IMR-90 (cell line): ENCODE measurements around the gene GPRC5B. TPM values are rescaled to one million over a fixed set of nuclear protein-coding genes. Genes with fewer than 3 reads are reported as not detected.

Experiments used
- ATAC-seq: fragments of 200-7000 bp; cut with Tn5 transposase; 2 replicates; pipeline ENCODE4 v1.9.1; 2020; ENCODE audit warnings: low read depth, mild to moderate bottlenecking, moderate library complexity
- BruUV-seq: library from RNA; stranded (reverse); fragments of 400-500 nt; replicated peaks from 2 replicates; lab custom pipeline; 2021; lab: Mats Ljungman, UMichigan
- CTCF ChIA-PET: fragments of 300-600 bp; formaldehyde crosslinking; extraction: SDS; loops from one replicate; lab custom pipeline; 2021; ENCODE audit warnings: antibody characterized with exemption; lab: Yijun Ruan, JAX
- POLR2A ChIA-PET: fragments of 300-600 bp; sonication (Branson Sonifier 250); formaldehyde crosslinking; loops from one replicate; lab custom pipeline; 2022; ENCODE audit warnings: antibody characterized with exemption; ENCODE audit not compliant: unreplicated experiment; lab: Charles Lee
- DNase-seq: peaks from one replicate; pipeline ENCODE4 v3.0.0; 2013
- H2AFZ ChIP-seq: replicated peaks from 2 replicates; pipeline ENCODE3; 2013; ENCODE audit warnings: low read length, mild to moderate bottlenecking; ENCODE audit not compliant: poor library complexity
- H2AK5ac ChIP-seq: 2 replicates; pipeline ENCODE4 v1.6.1; 2013; ENCODE audit warnings: low read depth, low read length, inconsistent platforms
- H2AK9ac ChIP-seq: replicated peaks from 2 replicates; pipeline ENCODE3; 2013; ENCODE audit warnings: mild to moderate bottlenecking, low read depth, low read length, moderate library complexity; ENCODE audit not compliant: poor library complexity
- H2BK120ac ChIP-seq: 2 replicates; pipeline ENCODE4 v1.6.1; 2013; ENCODE audit warnings: low read depth, low read length, inconsistent platforms
- H2BK15ac ChIP-seq: 3 replicates; pipeline ENCODE4 v1.6.1; 2013; ENCODE audit warnings: low read depth, low read length, inconsistent platforms
- H2BK20ac ChIP-seq: 2 replicates; pipeline ENCODE4 v1.6.1; 2013; ENCODE audit warnings: low read depth, mild to moderate bottlenecking, inconsistent platforms, low read length, moderate library complexity
- H2BK5ac ChIP-seq: 2 replicates; pipeline ENCODE4 v1.6.1; 2013; ENCODE audit warnings: mild to moderate bottlenecking, low read depth, low read length, inconsistent platforms; ENCODE audit not compliant: poor library complexity, severe bottlenecking
- H3K14ac ChIP-seq: replicated peaks from 2 replicates; pipeline ENCODE4 v1.6.1; 2013; ENCODE audit warnings: low read depth, low read length, inconsistent platforms
- H3K18ac ChIP-seq: 2 replicates; pipeline ENCODE4 v1.6.1; 2013; ENCODE audit warnings: low read depth, low read length, control low read depth
- H3K23ac ChIP-seq: 2 replicates; pipeline ENCODE4 v1.6.1; 2013; ENCODE audit warnings: low read depth, low read length, inconsistent platforms
- H3K27ac ChIP-seq: 2 replicates; pipeline ENCODE4 v1.5.1; 2013; ENCODE audit warnings: mild to moderate bottlenecking, control low read depth, low read length; ENCODE audit not compliant: insufficient read depth
- H3K27me3 ChIP-seq: 2 replicates; pipeline ENCODE4 v1.6.1; 2013; ENCODE audit warnings: low read length; ENCODE audit not compliant: control insufficient read depth, insufficient read depth
- H3K36me3 ChIP-seq: 2 replicates; pipeline ENCODE4 v1.6.1; 2013; ENCODE audit warnings: low read length, mixed read lengths; ENCODE audit not compliant: control insufficient read depth, insufficient read depth
- H3K4ac ChIP-seq: 2 replicates; pipeline ENCODE4 v1.6.1; 2013; ENCODE audit warnings: low read depth, low read length, inconsistent platforms
- H3K4me1 ChIP-seq: 2 replicates; pipeline ENCODE4 v1.6.1; 2013; ENCODE audit warnings: low read length, mixed read lengths; ENCODE audit not compliant: control insufficient read depth, insufficient read depth
- H3K4me2 ChIP-seq: 2 replicates; pipeline ENCODE4 v1.6.1; 2013; ENCODE audit warnings: low read depth, mild to moderate bottlenecking, control low read depth, low read length, moderate library complexity
- H3K4me3 ChIP-seq: 2 replicates; pipeline ENCODE4 v1.5.1; 2013; ENCODE audit warnings: low read depth, mild to moderate bottlenecking, control low read depth, low read length, moderate library complexity; ENCODE audit not compliant: insufficient read depth
- H3K56ac ChIP-seq: 2 replicates; pipeline ENCODE4 v1.6.1; 2013; ENCODE audit warnings: low read length, inconsistent platforms; ENCODE audit not compliant: insufficient read depth; ENCODE audit errors: extremely low read depth
- H3K79me1 ChIP-seq, 2 experiments: 2 replicates each; pipeline ENCODE4 v1.6.1; 2013; ENCODE audit warnings: low read length in 2 of 2, inconsistent platforms in 1 of 2, low read depth in 1 of 2
- H3K9ac ChIP-seq: 2 replicates; pipeline ENCODE4 v1.6.1; 2013; ENCODE audit warnings: low read depth, low read length, control low read depth
- H3K9me1 ChIP-seq: 2 replicates; pipeline ENCODE4 v1.6.1; 2013; ENCODE audit warnings: low read length, inconsistent platforms; ENCODE audit not compliant: insufficient read depth
- H3K9me3 ChIP-seq: 2 replicates; pipeline ENCODE4 v1.6.1; 2013; ENCODE audit warnings: low read length; ENCODE audit not compliant: control insufficient read depth, insufficient read depth
- H4K20me1 ChIP-seq: 2 replicates; pipeline ENCODE4 v1.6.1; 2013; ENCODE audit warnings: low read length, inconsistent platforms; ENCODE audit not compliant: insufficient read depth
- H4K5ac ChIP-seq: 2 replicates; pipeline ENCODE4 v1.6.1; 2013; ENCODE audit warnings: mild to moderate bottlenecking, low read depth, low read length, control low read depth
- H4K8ac ChIP-seq, 2 experiments: 2 replicates each; pipeline ENCODE4 v1.6.1; 2013; ENCODE audit warnings: low read depth in 2 of 2, low read length in 2 of 2, control low read depth in 1 of 2, inconsistent platforms in 1 of 2
- H4K91ac ChIP-seq: 2 replicates; pipeline ENCODE4 v1.6.1; 2013; ENCODE audit warnings: low read depth, low read length, inconsistent platforms; ENCODE audit not compliant: insufficient read depth
- CEBPB ChIP-seq: IDR thresholded peaks from 2 replicates; pipeline ENCODE4 v1.6.1; 2012; ENCODE audit warnings: low read depth, low read length, improper control_type of control experiment
- RAD21 ChIP-seq: IDR thresholded peaks from 2 replicates; pipeline ENCODE4 v1.6.1; 2012; ENCODE audit warnings: low read length, improper control_type of control experiment
- SMC3 ChIP-seq: fragments of 150-350 bp; IDR thresholded peaks from 2 replicates; pipeline ENCODE4 v1.6.1; 2016; ENCODE audit warnings: low read depth, mild to moderate bottlenecking, antibody characterized with exemption, low read length, moderate library complexity
- WGBS, 2 experiments: methylation state at CpG; one replicate each; pipeline versions ENCODE4 v1.1.5 to v1.1.7; 2013; ENCODE audit warnings: missing lambda C conversion rate in 2 of 2; ENCODE audit not compliant: insufficient read length in 1 of 2; ENCODE audit errors: extremely low coverage in 2 of 2; 5-methylcytosine and 5-hydroxymethylcytosine counted together
- dilution Hi-C: fragments of 300-500 bp; cut with HindIII; formaldehyde crosslinking; loops from one replicate; pipeline ENCODE4 v1.14.3; 2018; ENCODE audit warnings: low sequenced_read_pairs; ENCODE audit not compliant: unreplicated experiment
- in situ Hi-C: fragments of 300-500 bp; cut with MboI; formaldehyde crosslinking; loops from 3 replicates; pipeline ENCODE4 v1.14.3; 2019; ENCODE audit warnings: low sequenced_read_pairs, inconsistent platforms, mixed read lengths
- intact Hi-C: fragments of 100-400 bp; cut with micrococcal nuclease; formaldehyde crosslinking; loops from 2 replicates; pipeline ENCODE4 v1.10.0; 2022
- polyA plus RNA-seq, 3 experiments: library from polyadenylated mRNA; depleted of rRNA; stranded (reverse); fragments of >200 nt; gene quantifications; 2 replicates each; pipeline ENCODE4 v1.2.3, GENCODE V29; 2012; ENCODE audit warnings: low replicate concordance in 1 of 3
- total RNA-seq: library from RNA; depleted of rRNA; stranded (reverse); fragments of >200 nt; gene quantifications from 2 replicates; pipeline ENCODE4 v1.2.3, GENCODE V29; 2012

The GPRC5B gene
- total and polyA plus RNA-seq, 2 of the 4 experiments (the other 2 are of a cell fraction): 2.5 to 8.5 TPM

DNA sequence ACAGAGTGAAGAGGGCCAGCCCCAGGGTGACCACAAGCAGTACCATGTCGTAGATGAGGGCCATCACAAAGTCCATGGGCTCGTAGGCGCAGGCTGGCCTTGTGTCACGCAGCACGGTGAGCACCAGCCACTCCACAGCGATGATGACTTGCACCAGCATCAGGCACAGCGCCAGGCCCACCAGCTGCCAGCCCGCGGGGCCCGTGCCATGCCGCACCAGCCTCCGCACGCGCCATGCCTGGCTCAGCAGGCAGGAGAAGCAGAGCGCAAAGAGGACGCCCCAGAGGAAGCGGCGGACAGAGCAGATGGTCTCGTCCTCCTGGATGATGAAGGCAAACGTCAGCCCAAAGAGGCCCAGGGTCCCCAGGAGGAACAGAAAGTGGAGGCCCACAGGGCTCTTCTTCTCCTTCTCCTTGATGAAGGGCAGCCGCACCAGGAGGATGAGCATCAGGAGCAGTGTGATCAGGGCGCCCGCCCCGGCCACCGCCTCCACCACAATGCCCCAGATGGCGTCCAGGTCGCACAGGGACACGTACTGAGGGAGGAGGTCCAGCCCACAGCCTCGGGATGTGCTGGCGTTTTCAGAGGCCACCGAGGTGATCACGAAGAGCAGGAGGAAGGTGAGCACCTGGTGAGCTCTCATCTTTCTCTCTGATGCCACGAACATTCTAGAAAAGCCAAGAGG is 12.3 kb downstream of the GPRC5B start:
- peaks cover 7% of the 10 kb centered on the region; the same call in 1 of the 2 replicates for H3K36me3 ChIP-seq
- dilution Hi-C loops: no loop called here
- in situ Hi-C loops: no loop called here
- peaks cover 0 to 3% of the 10 kb centered on the region in 2 experiments; a peak in 1 of 4 replicates for H3K79me1 ChIP-seq
- ChIA-PET POLR2A (no interaction called here), CTCF (interaction anchor here (1.2 kb wide), 1 partner anchor 13 kb away, joined by 3 read pairs; the partner anchor contains the start of gene GPRC5B)
- H4K8ac ChIP-seq: no peak overlapping the region
- no peak overlapping the region for H2BK15ac ChIP-seq
- no peaks in the 10 kb centered on the region for H3K4me1 ChIP-seq
- no peak overlapping the region for H4K91ac ChIP-seq
- H3K4me3 ChIP-seq: no peak overlapping the region
- H2AK9ac ChIP-seq: no peak overlapping the region
- WGBS, 2 experiments: 96% methylated on average over 11 of the region's 33 CpGs; no CpG with 5 or more reads in 1 of the 2 experiments
- no peak overlapping the region for H3K23ac ChIP-seq
- H4K5ac ChIP-seq: no peak overlapping the region
- no peak overlapping the region for H3K56ac ChIP-seq
- no peaks in the 10 kb centered on the region for H3K27me3 ChIP-seq
- no peak overlapping the region for H2AK5ac ChIP-seq
- no peak overlapping the region for H2BK20ac ChIP-seq
- no peak for DNase-seq
- H3K18ac ChIP-seq: no peak overlapping the region
- no peak overlapping the region for H3K9ac ChIP-seq
- no peak for ATAC-seq
- no peaks in the 10 kb centered on the region for H3K9me3 ChIP-seq
- no peak overlapping the region for H2BK120ac ChIP-seq
- no peak overlapping the region for H3K14ac ChIP-seq
- no peak overlapping the region for H3K4ac ChIP-seq
- no peak overlapping the region for H3K27ac ChIP-seq
- BruUV-seq: no TSS peak
- peak overlapping the region; percentile 38 for H2AFZ ChIP-seq
- H4K20me1 ChIP-seq: no peaks in the 10 kb centered on the region
- intact Hi-C loops: no loop called here
- H2BK5ac ChIP-seq: no peak overlapping the region
- H3K9me1 ChIP-seq: peaks cover 13% of the 10 kb centered on the region
- H3K4me2 ChIP-seq: no peak overlapping the region
- TF ChIP-seq SMC3 (no peak), RAD21 (no peak), CEBPB (no peak)
